DOHH2 (cell line): ENCODE measurements around the gene YWHAB.

Experiments
- H3F3A ChIP-seq: fragments of 200-600 bp; sonication (generic), shearing (Covaris generic); 2 replicates; pipeline ENCODE4 v1.6.0; 2016; ENCODE audit warnings: antibody characterized with exemption, mild to moderate bottlenecking; ENCODE audit not compliant: control insufficient read depth, insufficient read depth
- H3K27ac ChIP-seq: fragments of 200-600 bp; sonication (generic); 2 replicates; pipeline ENCODE4 v1.5.1; 2014; ENCODE audit warnings: low read depth, mild to moderate bottlenecking, low read length, moderate library complexity
- H3K27me3 ChIP-seq: fragments of 200-600 bp; sonication (generic); 2 replicates; pipeline ENCODE4 v1.6.1; 2014; ENCODE audit warnings: mild to moderate bottlenecking, low read length, mixed read lengths; ENCODE audit not compliant: control insufficient read depth
- H3K36me3 ChIP-seq: fragments of 200-600 bp; sonication (generic); 2 replicates; pipeline ENCODE4 v1.6.1; 2014; ENCODE audit warnings: mild to moderate bottlenecking, low read length, moderate library complexity, mixed read lengths; ENCODE audit not compliant: control insufficient read depth
- H3K4me1 ChIP-seq: fragments of 200-600 bp; sonication (generic); 2 replicates; pipeline ENCODE4 v1.6.1; 2014; ENCODE audit warnings: mild to moderate bottlenecking, low read length, mixed read lengths; ENCODE audit not compliant: control insufficient read depth
- H3K4me2 ChIP-seq: fragments of 200-600 bp; sonication (generic); 2 replicates; pipeline ENCODE4 v1.6.0; 2014; ENCODE audit warnings: mild to moderate bottlenecking, low read length, moderate library complexity
- H3K4me3 ChIP-seq: fragments of 200-600 bp; sonication (generic); 2 replicates; pipeline ENCODE4 v1.5.1; 2014; ENCODE audit warnings: mild to moderate bottlenecking, low read length, mixed read lengths
- H3K79me2 ChIP-seq: fragments of 200-600 bp; sonication (generic); 2 replicates; pipeline ENCODE4 v1.6.1; 2014; ENCODE audit warnings: mild to moderate bottlenecking, low read length, mixed read lengths; ENCODE audit not compliant: control insufficient read depth
- H3K9me2 ChIP-seq: fragments of 200-600 bp; sonication (generic); replicated peaks from 2 replicates; pipeline ENCODE4 v1.6.1; 2014; ENCODE audit warnings: mild to moderate bottlenecking, low read length, mixed read lengths; ENCODE audit not compliant: control insufficient read depth
- H3K9me3 ChIP-seq: fragments of 200-600 bp; sonication (generic); 2 replicates; pipeline ENCODE4 v1.6.1; 2014; ENCODE audit warnings: antibody characterized with exemption, low read length, mixed read lengths; ENCODE audit not compliant: control insufficient read depth, insufficient read depth
- H4K20me1 ChIP-seq: fragments of 200-600 bp; sonication (generic); 2 replicates; pipeline ENCODE4 v1.6.0; 2014; ENCODE audit warnings: low read depth, mild to moderate bottlenecking, antibody characterized with exemption, low read length, moderate library complexity; ENCODE audit not compliant: control insufficient read depth, insufficient read depth
- CTCF ChIP-seq: fragments of 200-600 bp; sonication (generic); IDR thresholded peaks from one replicate; pipeline ENCODE4 v1.5.1; 2014; ENCODE audit warnings: antibody characterized with exemption, mild to moderate bottlenecking, low read depth, low read length; ENCODE audit not compliant: poor library complexity, severe bottlenecking
- EZH2phosphoT487 ChIP-seq: fragments of 200-600 bp; sonication (generic); IDR thresholded peaks from 2 replicates; pipeline ENCODE4 v1.6.1; 2017; ENCODE audit warnings: borderline replicate concordance, mild to moderate bottlenecking, antibody characterized with exemption, low read length, moderate library complexity, mixed read lengths

YWHAB gene

GRCh38 chr20:44901974-44902373 lies 16.5 kb downstream of the YWHAB start:
- TF ChIP-seq EZH2phosphoT487 (no peak), CTCF (no peak)
- no peak overlapping the region for H3K4me3 ChIP-seq
- peaks cover 91% of the 10 kb centered on the region for H3K36me3 ChIP-seq
- peaks cover 56% of the 10 kb centered on the region for H3K79me2 ChIP-seq
- no peaks in the 10 kb centered on the region for H3K9me3 ChIP-seq
- H3K4me1 ChIP-seq, result peaks cover 27% of the 10 kb centered on the region
- no peaks in the 10 kb centered on the region for H3K27me3 ChIP-seq
- H3K4me2 ChIP-seq, result no peak overlapping the region
- no peaks in the 10 kb centered on the region for H3K9me2 ChIP-seq
- H4K20me1 ChIP-seq, result peaks cover 21% of the 10 kb centered on the region; the same call in 1 of the 2 replicates
- H3F3A ChIP-seq, result peaks cover 16% of the 10 kb centered on the region
- H3K27ac ChIP-seq, result no peak overlapping the region

GRCh38 chr20:44904377-44904776 lies 18.9 kb downstream of the YWHAB start:
- Histone ChIP-seq H3K27ac (no peak overlapping the region), H3K79me2 (peaks cover 32% of the 10 kb centered on the region), H3K27me3 (no peaks in the 10 kb centered on the region), H3K4me1 (peaks cover 15% of the 10 kb centered on the region), H3K4me3 (no peak overlapping the region), H3K9me3 (no peaks in the 10 kb centered on the region), H3K9me2 (no peaks in the 10 kb centered on the region), H3K36me3 (peaks cover 93% of the 10 kb centered on the region), H3K4me2 (no peak overlapping the region), H4K20me1 (peaks cover 12% of the 10 kb centered on the region; the same call in 1 of the 2 replicates), H3F3A (peaks cover 38% of the 10 kb centered on the region)
- TF ChIP-seq EZH2phosphoT487 (no peak), CTCF (no peak)

- Histone ChIP-seq H3F3A (peaks cover 32% of the 10 kb centered on the region), H3K4me1 (peaks cover 20% of the 10 kb centered on the region), H3K4me3 (peak overlapping the region; percentile 87), H3K79me2 (peaks cover 6% of the 10 kb centered on the region), H3K4me2 (peak overlapping the region; percentile 95), H4K20me1 (no peaks in the 10 kb centered on the region; the same call in 1 of the 2 replicates), H3K36me3 (peaks cover 60% of the 10 kb centered on the region), H3K27me3 (no peaks in the 10 kb centered on the region), H3K27ac (no peak overlapping the region), H3K9me2 (no peaks in the 10 kb centered on the region), H3K9me3 (no peaks in the 10 kb centered on the region)
- TF ChIP-seq CTCF (no peak), EZH2phosphoT487 (no peak)
These were observed 23.7 kb downstream of the YWHAB start for GRCh38 chr20:44908987-44909871.
